22Rv1 (cell line): Measurements from ENCODE around the gene LARP4B.

ENCODE experiments used
- H3K27ac ChIP-seq: fragments of 450-650 bp; 2 replicates; pipeline ENCODE4 v1.5.1; 2017
- ZFX ChIP-seq: fragments of 450-650 bp; IDR thresholded peaks from 2 replicates; pipeline ENCODE4 v1.6.1; 2017; ENCODE audit warnings: antibody characterized with exemption, borderline replicate concordance
- TF ChIP-seq, protein P1 (sequence below): fragments of 450-650 bp; IDR thresholded peaks from 2 replicates; pipeline ENCODE4 v1.5.1; 2017; ENCODE audit warnings: mild to moderate bottlenecking

The LARP4B gene

DNA sequence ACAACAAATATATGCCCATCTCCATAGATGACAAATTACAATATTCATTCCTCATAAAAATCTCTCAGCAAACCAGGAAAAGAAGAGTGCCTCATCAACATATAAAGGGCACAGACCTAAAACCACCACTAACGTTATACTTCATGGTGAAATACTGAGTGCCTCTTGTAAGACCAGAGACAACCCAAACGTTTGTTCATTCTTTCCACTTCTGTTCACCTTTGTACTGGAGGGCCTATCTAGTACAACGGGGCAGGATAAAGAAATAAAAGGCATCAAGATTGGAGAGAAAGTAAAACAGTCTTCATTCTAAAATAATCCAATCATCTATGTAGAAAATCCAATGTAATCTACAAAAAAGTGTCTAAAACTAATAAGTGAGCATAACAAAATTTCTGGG is 79.1 kb downstream of the LARP4B start:
- H3K27ac ChIP-seq = no peak overlapping the region

DNA sequence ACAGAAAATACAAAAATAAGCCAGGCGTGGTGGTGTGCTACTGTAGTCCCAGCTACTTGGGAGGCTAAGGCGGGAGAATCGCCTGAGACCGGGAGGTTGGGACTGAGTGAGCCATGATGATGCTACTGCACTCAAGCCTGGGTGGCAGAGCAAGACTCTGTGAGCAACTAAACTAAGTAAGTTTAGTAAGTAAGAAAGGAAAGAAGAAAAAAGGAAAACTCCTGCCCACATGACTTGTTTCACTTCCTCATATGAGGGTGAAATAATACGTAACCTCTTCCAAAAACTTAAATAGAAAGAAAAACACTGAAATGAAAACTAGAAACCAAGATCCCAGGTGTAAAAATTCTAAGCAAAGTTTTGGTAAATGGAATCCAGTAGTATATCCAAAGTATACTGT is 79.6 kb downstream of the LARP4B start:
- TF ChIP-seq, protein P1, sequence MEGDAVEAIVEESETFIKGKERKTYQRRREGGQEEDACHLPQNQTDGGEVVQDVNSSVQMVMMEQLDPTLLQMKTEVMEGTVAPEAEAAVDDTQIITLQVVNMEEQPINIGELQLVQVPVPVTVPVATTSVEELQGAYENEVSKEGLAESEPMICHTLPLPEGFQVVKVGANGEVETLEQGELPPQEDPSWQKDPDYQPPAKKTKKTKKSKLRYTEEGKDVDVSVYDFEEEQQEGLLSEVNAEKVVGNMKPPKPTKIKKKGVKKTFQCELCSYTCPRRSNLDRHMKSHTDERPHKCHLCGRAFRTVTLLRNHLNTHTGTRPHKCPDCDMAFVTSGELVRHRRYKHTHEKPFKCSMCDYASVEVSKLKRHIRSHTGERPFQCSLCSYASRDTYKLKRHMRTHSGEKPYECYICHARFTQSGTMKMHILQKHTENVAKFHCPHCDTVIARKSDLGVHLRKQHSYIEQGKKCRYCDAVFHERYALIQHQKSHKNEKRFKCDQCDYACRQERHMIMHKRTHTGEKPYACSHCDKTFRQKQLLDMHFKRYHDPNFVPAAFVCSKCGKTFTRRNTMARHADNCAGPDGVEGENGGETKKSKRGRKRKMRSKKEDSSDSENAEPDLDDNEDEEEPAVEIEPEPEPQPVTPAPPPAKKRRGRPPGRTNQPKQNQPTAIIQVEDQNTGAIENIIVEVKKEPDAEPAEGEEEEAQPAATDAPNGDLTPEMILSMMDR = no peak
- no peak for TF ChIP-seq ZFX
- H3K27ac ChIP-seq = no peak overlapping the region

More for the DNA sequence above, 79.1 kb downstream of the LARP4B start:
- TF ChIP-seq, protein P1 = no peak
- no peak for TF ChIP-seq ZFX

DNA sequence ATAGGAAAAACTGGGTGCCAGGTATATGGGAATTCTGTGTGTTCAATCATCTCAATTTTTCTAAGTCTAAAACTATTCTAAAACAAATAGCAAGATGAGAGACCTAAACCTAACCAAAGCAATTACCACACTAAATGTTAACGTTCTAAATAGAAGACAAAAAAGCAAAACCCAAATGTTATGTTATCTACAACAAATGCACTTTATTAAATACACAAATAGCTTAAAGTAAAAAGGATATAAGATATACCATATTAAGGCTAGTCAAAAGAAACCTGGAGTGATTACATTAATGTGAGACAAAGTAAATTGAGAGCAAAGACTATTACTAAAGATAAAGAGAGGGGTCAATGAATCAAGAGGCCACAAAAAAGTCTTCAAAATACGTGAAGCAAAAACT is 81.4 kb downstream of the LARP4B start:
- H3K27ac ChIP-seq = no peak overlapping the region
- no peak for TF ChIP-seq ZFX
- TF ChIP-seq, protein P1 = no peak

DNA sequence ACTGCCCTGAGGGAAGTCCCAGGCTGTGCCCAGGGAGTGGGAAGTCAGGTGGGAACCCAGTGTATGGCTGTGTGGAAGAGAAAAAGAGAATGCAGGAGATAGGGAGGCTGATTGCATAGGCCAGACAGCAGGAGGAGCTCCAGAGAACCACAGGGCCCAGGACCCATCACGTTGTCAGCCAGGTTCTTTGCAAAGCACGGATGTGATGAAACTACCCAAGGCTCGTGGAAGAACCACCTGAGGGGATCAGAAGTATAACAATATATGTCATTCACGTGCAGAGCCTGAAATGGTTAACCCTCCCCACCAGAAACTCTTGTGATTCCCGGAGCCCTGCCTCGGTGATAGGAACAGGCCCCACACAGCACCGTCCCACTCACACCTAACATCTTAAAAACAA is 83.6 kb downstream of the LARP4B start:
- no peak overlapping the region for H3K27ac ChIP-seq
- TF ChIP-seq ZFX = no peak
- TF ChIP-seq, protein P1 = peak; percentile 15; the same call in 1 of the 2 replicates

DNA sequence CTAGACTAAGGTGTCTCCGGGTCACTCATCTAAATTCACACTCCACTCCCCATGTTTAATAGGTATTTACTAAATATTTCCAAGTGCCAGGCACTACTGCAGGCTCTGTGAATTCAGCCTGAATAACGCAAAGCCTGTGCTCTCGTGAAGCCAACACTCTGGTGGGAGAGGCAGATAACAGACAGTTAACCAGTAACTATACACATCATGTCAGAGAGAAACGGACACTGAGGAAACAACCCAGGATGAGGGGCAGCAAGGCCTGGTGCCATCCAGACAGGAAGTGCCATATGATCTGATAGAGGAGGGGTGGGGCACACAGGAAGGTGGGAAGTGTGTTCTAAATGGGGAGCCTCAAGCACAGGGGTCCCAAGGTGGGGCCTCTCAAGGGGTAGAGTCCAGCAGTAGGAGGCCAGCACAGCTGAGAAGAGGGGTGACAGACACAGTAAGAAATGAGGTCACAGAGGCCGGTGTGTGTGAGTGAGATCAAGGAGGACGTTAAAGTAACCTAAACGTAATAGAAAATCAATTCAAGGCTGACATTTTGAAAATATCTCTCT is 85.3 kb downstream of the LARP4B start:
- TF ChIP-seq, protein P1 = no peak
- TF ChIP-seq ZFX = no peak
- no peak overlapping the region for H3K27ac ChIP-seq

DNA sequence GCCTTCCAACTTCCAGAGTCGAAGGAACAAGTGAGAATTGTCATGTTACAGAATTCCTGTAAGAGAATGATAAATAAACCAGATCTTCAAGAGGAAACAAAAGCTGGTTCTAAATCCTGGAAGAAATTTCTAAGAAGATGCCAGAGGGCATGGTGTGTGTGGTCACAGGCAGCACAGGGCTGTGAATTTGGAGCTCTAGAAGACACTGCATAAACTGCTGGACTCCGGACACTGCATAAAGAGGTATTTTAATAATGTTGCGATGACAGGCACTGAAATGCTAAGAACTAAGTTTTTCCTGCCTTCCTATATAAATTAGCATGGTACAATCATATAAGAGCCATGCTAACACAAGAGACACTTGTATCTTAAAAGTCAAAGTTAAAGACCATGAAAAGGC is 86.0 kb downstream of the LARP4B start:
- no peak overlapping the region for H3K27ac ChIP-seq
- TF ChIP-seq ZFX = no peak
- TF ChIP-seq, protein P1 = no peak

DNA sequence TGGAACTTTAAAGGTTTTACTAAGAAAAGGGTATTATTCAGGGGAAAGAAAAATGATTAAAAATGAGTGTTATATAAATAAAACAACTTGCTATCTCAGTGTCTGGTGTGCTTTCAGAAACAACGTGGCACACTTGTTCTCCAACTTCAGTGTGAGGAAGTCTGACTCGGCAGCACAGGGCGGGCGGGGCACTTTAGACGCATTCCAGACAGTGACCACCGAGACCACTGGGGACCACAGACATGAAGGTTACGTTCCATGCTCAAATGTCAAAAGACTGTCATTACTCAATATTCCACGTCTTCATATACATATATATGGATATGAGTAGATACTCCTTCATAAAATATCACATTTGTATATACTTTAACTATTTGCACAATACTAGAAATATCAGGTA is 87.0 kb downstream of the LARP4B start:
- no peak overlapping the region for H3K27ac ChIP-seq
- TF ChIP-seq, protein P1 = no peak
- no peak for TF ChIP-seq ZFX
